DMS114 treated with DMSO at 0.1 percent for 48 hours (cell line): ENCODE measurements around the gene GATC.
"Not testable (repeated sequence)": the region's sequence is repeated elsewhere in the genome, so short reads cannot be mapped to it uniquely, and the experiment has no call there.

Experiments used
- DNase-seq: peaks from one replicate; lab custom pipeline; 2025; ENCODE audit not compliant: unreplicated experiment; lab: John Stamatoyannopoulos, UW

Gene GATC

DNA sequence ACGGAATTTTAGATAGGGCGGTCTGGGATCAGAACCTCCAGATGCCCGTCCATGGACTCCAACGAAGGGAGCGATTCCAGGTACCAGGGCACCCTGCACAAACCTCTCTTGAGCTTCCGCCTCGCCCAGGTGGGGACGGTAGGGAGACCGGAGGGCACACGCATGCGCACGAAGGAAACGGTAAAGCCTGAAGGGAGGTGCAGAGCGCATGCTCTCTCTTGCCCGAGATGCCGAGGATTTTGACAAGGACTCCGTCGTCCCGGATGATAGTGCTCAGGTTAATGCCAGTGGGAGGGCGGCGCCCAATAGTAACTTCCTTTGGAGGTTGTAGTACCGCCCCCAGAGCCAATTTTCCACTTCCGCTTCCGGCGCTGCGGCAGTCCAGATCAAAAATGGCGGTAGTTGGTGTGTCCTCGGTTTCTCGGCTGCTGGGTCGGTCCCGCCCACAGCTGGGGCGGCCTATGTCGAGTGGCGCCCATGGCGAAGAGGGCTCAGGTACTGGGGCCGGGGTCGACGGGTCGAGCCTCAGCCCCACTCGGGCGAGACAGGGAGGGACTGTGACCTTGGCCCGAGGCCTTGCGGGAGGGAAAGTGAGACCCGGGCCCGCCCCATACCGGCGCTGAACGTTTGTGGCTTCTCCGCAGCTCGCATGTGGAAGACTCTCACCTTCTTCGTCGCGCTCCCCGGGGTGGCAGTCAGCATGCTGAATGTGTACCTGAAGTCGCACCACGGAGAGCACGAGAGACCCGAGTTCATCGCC, 8.3 kb upstream of the GATC start, which contains the start of gene COX6A1:
TSS of gene COX6A1 (plus strand) at position 379 of the 760 bp plus-strand sequence. CDS start at position 393, 14 bp downstream.
- DNase-seq, result peak; percentile 98

DNA sequence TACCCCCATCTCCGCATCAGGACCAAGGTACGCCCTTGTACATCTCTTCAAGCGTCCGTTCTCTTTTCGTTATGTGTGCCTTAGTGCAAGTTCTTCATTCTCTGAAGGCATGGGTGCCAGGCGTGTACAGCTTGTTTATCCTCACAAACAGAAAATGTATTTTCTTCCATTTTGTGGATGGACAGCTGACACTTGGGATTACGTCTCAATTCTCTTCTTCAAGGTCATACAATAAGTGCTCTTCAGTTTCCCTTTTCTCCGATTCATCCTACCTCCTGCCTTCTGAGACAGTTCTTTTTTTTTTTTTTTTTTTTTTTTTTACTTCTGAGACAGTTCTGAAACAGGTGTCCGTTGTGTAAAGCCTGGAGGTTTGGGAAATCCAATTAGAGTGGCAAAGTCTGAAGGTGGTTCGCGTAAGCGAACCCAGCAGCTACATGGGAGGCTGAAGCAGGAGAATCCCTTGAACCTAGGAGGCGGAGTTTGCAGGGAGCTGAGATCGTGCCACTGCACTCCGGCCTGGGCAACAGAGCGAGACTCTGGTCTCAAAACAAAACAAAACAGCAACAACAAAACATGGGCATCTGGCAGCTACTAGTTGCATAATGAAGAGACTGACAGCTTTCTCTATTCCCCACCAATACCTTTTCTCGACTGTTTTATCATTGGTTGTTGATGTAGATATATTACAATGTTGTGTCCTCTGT, 7.6 kb upstream of the GATC start:
- no peak for DNase-seq

DNA sequence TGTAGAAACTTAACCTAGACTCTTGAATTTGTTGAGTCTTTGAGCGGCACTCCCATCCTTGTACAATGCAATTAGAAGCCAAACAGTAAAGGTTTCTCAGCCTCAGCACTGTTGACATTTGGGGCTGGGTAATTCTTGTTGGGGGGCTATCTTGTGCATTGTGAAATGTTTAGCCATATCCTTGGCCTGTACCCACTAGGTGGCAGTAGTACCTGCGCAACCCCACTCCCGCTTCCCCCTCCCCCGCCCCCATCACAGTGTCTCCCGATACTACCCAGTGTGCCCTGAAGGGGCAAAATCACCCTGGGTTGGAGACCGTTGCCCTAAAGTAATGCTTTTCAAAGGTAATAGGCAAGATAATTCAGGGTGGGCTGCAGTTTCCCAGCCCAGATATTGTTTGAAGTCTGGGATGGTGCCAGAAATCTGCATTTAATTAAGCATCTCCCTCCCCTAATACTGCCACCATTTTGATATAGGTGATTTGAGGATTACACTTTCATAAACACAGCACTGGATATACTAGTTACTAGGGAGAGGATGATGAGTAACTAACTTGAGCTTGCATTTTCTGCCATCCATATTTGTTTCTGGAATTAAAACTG, 6.5 kb upstream of the GATC start:
- DNase-seq, result peak; percentile 64

DNA sequence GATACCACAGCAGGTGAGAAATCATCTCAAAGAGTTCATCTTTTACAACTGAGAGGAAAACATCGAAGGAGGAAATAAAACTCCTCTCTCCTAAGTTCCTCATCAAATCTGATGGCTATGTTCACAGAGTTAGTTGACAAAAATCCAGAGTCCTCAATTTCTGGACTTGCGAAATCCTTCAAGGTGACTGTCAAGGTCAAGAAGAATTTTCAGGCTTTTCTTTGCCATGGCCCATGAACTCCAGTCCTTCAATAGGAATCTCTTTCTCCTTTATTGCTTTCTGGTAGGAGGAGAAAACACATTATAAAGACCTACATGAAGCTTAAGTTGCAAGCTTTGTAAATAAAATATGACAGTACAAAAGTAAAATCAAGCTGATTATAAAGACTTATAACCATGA, 1.6 kb upstream of the GATC start:
- no peak for DNase-seq

DNA sequence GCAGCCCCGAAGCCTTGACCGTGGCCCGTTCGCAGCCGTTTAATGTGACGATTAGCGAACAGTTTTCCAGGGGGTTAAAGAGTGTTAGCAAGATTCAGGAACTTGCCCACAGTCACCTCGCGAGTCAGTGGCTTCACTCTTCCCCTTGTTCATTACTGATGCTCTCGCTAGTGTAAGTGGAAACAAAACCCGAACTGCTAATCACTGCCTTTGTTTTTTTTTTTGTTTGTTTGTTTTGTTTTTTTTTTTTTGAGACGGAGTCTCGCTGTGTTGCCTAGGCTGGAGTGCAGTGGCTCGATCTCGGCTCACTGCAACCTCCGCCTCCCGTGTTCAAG, 567 bp downstream of the GATC start:
- not testable (repeated sequence) for DNase-seq

DNA sequence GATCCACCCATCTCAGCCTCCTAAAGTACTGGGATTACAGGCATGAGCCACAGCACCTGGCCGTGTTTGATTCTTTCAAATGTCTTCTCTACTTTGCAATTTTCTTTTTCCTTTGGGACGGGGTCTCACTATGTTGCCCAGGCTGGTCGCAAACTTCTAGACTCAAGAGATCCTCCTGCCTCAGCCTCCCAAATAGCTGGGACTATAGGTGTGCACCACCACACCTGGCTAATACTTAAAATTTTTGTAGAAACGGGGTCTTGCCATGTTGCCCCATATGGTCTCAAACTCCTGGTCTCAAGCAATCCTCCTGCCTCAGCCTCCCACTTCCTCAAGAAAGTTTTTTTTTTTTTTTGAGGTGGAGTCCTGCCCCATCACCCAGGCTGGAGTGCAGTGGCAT, 1.7 kb downstream of the GATC start:
- no peak for DNase-seq

DNA sequence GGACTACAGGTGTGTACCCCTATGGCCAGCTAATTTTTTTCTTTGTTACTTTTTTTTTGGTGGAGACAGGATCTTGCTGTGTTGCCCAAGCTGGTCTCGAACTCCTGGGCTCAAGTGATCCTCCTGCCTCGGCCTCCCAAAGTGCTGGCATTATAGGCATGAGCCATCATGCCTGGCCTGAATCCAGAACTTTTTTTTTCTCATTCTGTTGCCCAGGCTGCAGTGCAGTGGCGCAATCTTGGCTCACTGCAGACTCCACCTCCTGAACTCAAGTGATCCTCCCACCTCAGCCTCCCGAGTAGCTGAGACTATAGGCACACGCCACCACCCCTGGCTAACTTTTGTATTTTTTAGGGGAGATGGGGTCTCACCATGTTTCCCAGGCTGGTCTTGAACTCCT, 6.3 kb downstream of the GATC start:
- DNase-seq, result not testable (repeated sequence)

DNA sequence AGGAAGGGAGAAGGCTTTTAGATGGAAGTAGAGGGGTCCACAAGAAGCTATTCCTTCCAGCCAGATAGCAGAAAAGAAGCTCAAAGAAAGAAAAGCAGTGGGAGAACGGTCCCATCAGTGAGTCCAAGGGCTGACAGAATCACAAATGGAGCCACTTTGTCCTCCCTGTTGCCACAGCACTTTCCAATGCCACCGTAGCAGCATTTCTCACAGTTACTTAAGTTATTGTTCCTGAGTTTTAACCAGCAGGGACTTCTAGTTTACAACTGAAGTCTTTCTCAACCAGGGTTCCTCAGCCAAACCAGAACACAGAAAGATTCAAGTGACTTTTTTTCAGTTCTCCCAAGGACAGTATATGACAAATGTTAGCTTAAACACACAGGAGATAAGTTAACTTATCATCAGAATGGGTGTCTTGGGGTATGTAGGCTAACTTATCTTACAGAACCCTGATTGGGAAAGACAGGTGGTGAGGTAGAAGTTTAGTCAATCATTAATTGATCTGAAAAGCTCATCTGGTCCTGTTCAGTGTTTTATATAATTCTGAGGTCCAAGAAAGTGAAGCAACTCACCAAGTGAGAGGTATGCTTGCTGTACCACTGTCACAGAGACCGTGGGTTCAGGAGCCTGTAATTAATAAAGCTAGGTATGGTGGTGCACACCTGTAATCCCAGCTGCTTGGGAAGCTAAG, 7.0 kb downstream of the GATC start:
- DNase-seq, result no peak

DNA sequence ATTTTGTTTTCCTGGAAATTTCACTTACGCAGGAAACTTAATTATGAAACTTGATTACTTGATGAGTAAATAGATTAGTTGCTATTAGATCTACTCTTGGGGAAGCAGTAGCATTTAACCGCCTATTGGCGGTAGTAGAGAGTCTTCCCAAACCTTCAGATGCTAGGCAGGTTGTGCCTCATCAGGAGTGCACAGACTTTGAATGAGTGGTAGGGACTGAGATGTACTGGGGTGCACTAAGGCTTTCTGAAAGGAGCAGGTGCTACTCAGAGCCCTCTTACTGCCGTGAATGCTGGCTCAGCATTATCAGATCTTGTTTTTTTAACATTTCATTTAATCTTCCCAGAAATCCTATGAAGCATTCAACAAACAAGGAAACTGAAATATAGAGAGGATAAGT, 7.7 kb downstream of the GATC start:
- no peak for DNase-seq

DNA sequence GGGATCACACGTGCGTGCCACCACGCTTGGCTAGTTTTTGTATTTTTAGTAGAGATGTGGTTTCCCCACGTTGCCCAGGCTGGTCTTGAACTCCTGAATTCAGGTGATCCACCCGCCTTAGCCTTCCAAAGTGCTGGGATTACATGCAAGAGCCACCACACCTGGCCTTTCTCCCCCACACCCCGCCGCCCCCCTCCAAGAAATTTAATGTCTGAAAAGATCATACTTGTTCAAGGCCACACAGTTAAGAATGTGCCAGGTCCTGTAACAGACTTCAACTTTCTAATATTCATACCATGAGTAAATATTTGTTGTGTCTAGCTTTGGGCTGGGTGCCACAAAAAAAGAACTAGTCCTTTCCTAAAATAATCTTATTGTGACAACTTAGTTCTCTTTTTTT, 9.1 kb downstream of the GATC start:
- DNase-seq, result no peak

DNA sequence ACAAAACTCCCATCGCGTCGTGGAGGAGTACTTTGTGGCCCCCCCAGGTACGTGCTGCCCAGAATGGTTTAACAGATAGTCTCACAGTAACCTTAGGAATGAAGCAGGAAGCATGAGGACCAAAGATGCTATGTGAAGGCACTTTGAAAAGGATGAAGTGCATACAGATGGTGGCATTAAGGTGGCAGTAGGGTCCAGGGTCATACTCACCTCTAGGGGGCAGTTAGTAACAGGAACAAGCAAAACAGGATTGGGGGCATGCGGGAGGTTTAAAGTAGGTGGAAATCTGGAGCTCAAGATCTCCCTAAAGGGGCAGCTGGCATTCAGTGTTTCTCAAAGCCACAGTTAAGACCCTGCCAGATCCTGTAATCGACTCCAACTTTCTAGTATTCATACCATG, 10.9 kb downstream of the GATC start:
- DNase-seq, result no peak

DNA sequence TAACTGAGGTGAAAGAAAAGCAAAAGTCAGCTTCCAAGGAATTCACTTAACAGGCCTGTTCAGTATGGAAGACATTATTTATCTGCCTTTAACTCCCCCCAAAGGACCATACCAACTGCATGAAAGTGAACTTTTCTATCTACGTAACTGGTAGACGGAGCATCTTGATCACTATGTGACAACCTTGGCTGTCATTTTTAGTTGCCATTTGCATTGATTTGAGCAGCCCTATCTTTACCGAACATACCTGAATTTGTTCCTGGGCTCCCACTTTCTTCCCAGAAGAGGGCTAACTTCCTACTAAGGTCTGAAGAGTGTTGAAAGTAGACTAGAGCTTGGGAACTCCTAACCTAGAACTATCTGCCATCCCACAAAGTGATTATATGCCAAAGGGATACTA, 13.9 kb downstream of the GATC start:
- no peak for DNase-seq

DNA sequence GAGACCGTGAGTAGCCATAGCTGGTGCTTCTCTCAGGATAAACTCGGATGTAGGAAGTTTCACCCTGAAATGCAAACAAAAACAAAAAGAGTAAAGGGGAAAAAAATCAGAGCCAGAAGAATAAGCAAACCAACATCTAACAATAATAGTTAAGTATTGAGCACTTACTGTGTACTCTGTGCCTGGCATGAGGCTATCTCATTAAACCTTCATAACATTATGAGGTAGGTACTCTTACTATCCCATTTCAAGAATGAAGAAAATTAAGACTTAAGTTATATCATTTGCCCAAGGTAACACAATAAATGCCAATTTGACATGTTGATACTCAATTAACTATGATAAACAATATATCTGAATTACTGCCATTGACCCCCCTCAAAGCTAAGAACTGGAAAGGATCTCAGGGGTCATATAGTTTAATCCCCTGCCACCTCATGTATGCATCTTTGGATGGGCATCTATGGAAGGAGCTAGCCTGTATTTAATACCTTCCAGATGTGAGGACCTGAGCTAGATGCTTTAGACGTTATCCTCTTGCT, 15.9 kb downstream of the GATC start:
- DNase-seq, result no peak

DNA sequence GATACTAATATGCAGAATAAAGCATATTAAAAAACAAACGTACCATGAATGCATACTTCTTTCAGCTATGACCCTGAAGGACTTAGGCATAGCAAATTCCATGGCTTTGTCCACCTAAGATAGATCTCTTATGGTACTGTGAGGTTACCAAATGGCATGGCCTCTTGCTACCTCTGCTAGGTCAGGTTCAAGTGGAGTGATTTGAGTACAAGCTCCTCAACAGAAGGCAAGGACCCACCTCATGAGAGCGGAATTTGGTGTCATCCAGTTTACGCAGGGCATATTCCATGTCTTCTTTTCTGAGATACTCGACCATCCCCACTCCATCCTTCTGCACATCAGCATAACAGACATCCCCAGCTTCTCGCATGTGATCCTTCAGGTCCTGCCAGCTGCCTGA, 17.5 kb downstream of the GATC start:
- no peak for DNase-seq

DNA sequence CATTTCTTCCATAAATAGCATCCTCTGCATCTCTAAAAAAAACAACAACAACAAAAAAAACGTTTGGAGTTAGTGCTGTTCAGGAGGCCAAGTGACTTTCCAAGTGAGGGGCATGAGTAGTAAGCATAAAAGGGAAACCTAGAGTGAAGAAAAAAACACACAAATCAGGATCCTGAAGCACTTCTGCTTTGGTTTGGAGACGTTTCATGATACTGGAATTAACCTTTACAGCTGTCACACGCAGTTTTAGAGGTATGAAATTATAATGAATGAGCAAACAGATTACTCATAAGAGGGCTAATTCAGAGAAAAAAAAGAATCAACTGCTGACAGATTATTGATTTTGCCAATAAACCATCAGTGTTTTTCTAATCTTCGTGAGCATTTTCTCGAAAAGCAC, 19.5 kb downstream of the GATC start:
- DNase-seq, result no peak

DNA sequence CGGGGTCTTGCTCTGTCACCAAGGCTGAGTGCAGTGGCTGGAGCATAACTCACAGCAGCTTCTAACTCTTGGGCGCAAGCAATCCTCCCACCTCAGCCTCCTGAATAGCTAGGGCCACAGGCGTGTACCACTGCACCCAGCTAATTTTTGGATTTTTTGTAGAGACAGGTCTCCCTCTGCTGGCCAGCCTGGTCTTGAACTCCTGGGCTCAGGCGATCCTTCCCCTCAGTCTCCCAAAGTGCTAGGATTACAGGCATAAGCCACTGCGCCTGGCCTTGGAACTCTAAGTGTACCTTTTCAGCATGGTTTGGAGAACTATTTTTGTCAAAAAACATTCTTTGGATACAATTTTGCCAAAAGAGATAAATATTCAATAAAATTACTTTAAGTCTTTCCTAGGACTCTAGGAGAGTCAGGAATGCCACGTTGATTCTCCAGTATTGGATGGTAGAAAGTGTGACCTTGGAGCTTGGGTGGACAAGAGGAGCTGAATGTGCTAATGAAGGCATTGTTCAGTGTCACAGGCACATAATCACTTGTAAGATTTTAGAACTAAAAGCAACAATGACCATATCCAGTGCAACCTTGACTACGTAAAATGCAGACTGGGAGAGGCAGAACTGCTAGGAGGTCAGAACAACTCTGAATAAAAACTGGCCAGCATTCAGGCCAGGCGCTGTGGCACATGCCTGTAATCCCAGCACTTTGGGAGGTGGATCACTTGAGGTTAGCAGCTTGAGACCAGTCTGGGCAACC, 20.5 kb downstream of the GATC start:
- peak; percentile 60 for DNase-seq

DNA sequence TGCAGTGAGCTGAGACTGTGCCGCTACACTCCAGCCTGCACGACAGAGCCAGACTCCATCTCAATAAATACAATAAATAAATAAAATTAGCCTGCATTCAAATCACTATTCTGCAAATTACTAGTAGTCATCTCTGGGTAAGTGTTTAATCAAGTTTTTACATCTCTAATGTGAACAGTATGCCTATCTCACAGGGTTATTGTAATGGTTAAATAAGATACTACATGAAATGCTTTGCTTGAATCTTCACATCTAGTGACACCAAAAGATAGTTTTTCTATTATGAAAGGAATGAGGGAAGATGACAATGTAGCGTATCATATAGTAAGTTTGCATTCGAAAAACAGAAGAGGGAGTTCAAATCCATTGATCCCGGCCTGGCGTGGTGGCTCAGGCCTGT, 21.2 kb downstream of the GATC start:
- no peak for DNase-seq

DNA sequence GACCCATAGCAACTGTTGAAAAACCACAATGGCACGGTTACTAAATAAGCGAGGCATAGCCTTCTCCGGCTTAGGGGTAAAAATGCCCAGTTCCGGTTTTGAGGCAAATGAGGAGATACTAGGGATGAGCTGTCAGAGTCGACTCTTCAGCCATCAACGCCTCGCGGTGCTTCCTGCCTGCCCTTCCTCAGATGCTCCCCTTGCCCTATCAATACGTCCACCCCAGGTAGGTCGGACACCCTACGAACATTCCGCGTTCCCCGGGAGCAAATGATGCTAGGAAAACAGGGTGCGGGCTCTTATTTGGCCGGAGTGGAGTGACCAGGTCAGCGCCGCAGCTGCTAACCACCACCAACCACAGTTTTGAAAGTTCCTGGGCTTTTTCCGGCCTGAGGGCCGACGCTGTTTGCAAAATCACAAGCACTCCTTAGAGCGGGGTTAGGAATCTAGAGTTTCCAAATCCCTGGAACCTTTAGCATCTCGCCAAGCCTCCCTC, 22.1 kb downstream of the GATC start:
- DNase-seq, result no peak

DNA sequence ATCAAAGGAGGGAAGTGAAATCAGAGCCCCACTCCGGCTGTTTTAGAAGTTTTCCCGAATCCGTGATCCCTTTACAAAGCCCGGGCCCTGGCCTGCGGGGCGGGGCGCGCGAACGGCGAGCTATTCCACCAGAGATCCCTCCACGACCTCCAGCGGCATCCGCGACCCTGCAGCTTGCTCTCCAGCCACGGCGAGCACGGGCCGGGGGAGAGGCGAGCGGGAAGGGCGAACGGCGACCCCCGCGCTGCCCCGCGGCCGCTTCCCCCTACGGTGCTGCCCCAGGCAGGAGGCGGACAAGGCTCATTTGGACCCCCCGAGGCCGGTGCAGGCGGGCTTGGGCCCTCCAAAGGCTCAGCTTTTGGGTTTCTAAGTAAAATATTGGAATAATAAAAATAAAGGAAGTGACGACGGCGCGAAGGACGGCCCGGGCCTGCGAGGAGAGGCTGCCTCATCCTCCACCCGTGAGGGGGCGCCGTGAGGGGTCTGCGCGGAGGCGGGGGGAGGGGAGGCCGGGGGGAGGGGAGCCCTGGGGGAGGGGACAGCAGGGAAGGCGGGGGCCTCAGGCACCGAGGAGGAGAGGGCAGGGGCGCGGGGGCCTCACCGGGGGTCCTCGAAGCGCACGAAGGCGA, 22.7 kb downstream of the GATC start:
- no peak for DNase-seq
